ENCODE results near the gene CRY2.

The CRY2 gene

GRCh38 chr11:45887587-45887986 lies 40.3 kb downstream of the CRY2 start:
- no peak for TF ChIP-seq CTCF (conservative IDR thresholded peaks at IDR 0.05; ENCODE audit: low read depth, low read length)
- no peak overlapping the region for H3K4me3 ChIP-seq (ENCODE audit: low read length)
- no peak for DNase-seq (ENCODE audit: low read depth)

DNA sequence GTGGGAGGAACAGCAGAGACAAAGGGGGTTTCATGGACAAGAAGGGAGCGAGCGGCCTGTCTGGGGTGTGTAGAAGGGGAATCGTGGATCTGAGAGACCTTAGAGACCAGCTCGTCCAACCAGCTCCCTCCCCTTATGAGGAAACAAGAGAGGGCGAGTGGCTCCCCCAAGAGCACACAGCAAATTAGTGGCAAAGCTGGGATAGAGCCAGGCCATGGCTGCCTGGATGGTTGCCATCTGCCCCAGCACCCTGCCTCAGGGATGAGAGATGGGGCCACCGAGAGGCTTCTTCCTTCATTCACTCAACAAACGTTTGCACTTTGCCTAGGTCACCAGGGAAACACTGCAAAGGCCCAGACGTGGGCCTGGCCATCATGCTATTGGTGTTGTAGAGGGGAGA lies 42.3 kb downstream of the CRY2 start:
- TF ChIP-seq CTCF (conservative IDR thresholded peaks at IDR 0.05; ENCODE audit: low read depth, low read length), result no peak
- DNase-seq (ENCODE audit: low read depth), result no peak
- no peak overlapping the region for H3K4me3 ChIP-seq (ENCODE audit: low read length)

GRCh38 chr11:45889966-45890365 lies 42.7 kb downstream of the CRY2 start:
- DNase-seq (ENCODE audit: low read depth), result no peak
- no peak overlapping the region for H3K4me3 ChIP-seq (ENCODE audit: low read length)
- TF ChIP-seq CTCF (conservative IDR thresholded peaks at IDR 0.05; ENCODE audit: low read depth, low read length), result no peak

DNA sequence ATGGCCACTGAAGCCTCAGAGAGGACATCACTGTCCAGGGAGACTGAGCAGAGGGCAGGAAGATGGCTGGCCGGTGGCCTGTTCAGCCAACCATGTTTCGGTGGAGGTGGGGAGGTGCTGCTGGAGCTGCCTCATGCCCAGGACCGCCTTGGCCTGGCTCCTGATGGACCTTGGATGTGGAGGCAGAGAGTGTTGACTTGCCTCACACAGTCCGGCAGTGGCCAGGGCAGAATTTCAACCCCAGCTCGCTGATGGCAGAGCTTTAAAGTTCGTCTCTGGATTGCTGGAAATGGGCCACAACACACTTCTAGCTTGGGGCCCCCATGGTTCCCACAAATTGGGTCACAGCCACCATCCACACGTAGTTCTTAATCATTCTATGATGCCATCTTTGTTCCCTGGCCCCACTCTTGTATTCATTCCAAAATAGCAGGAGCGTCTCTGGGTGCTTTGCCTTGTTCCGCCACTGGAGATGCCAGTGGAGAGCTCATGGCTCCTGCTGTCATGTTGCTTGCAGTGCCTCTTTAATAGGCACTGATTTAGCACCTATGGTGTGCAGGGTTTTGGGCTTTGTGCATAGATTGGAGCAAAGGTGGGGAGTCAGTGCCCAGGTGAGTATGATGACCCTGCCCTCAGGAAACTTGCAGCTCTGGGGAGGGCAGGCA lies 43.7 kb downstream of the CRY2 start:
- DNase-seq (ENCODE audit: low read depth), result no peak
- no peak overlapping the region for H3K4me3 ChIP-seq (ENCODE audit: low read length)
- no peak for TF ChIP-seq CTCF (conservative IDR thresholded peaks at IDR 0.05; ENCODE audit: low read depth, low read length)

GRCh38 chr11:45892856-45893255 lies 45.6 kb downstream of the CRY2 start:
- H3K4me3 ChIP-seq (ENCODE audit: low read length), result no peak overlapping the region
- no peak for DNase-seq (ENCODE audit: low read depth)
- no peak for TF ChIP-seq CTCF (conservative IDR thresholded peaks at IDR 0.05; ENCODE audit: low read depth, low read length)

DNA sequence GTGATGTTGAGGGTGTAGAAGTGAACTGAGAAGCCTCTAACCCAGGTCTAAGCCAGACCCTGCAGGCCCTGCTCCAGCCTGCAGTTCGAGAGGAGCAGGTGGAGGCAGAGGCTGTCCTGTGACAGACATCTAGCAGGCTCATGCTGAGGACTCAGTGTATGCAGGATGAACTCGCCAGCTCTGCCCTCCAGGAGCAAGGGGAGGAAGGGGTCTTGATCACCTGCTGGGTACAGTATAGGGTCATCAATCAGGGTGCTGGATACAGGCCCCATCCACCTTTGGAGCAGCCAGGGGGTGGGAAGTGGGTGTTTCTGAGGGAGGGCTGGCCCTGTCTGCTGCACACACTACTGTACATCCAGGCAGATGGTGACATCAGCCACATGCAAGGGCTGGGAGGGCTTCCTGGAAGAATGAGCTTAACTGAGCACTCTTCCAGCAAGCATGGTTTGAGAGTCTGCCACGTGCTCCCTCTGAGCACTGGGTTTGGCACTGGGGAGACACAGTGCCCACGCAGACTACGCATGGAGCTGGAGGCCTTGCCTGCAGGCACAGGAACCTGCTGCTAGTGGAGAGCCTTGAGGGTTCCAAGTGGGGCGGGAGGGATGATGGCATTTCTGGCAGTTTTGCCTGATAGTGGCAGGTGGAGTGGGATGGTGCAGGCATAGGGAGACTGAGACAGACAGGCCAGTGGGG lies 47.4 kb downstream of the CRY2 start:
- DNase-seq (ENCODE audit: low read depth), result no peak
- no peak overlapping the region for H3K4me3 ChIP-seq (ENCODE audit: low read length)
- no peak for TF ChIP-seq CTCF (conservative IDR thresholded peaks at IDR 0.05; ENCODE audit: low read depth, low read length)

Data from retinal pigment epithelial cell (primary cell).